Loucy (cell line): ENCODE results near the gene NELFCD.
"Not testable (repeated sequence)": the region's sequence is repeated elsewhere in the genome, so short reads cannot be mapped to it uniquely, and the experiment has no call there.

ENCODE experiments used
- H2AFZ ChIP-seq: fragments of 200-600 bp; sonication (generic); 2 replicates; pipeline ENCODE4 v1.6.0; 2016; ENCODE audit warnings: antibody characterized with exemption, mild to moderate bottlenecking, low read length, moderate library complexity
- H3F3A ChIP-seq: fragments of 200-600 bp; 2 replicates; pipeline ENCODE4 v1.6.0; 2016; ENCODE audit warnings: antibody characterized with exemption, low read depth, mild to moderate bottlenecking
- H3K27me3 ChIP-seq: fragments of 200-600 bp; sonication (generic); 2 replicates; pipeline ENCODE4 v1.6.1; 2014; ENCODE audit warnings: low read length, mild to moderate bottlenecking; ENCODE audit not compliant: insufficient read depth, poor library complexity, severe bottlenecking
- H3K36me3 ChIP-seq: fragments of 200-600 bp; sonication (generic); 2 replicates; pipeline ENCODE4 v1.6.1; 2016; ENCODE audit warnings: low read length; ENCODE audit not compliant: insufficient read depth
- H3K4me1 ChIP-seq: fragments of 200-600 bp; sonication (generic); 2 replicates; pipeline ENCODE4 v1.5.1; 2014; ENCODE audit warnings: low read length, mild to moderate bottlenecking; ENCODE audit not compliant: insufficient read depth, poor library complexity, severe bottlenecking
- H3K4me2 ChIP-seq: fragments of 200-600 bp; sonication (generic); 2 replicates; pipeline ENCODE4 v1.6.0; 2014; ENCODE audit warnings: antibody characterized with exemption, low read length, low read depth, mild to moderate bottlenecking; ENCODE audit not compliant: poor library complexity, severe bottlenecking
- H3K4me3 ChIP-seq: fragments of 200-600 bp; sonication (generic); 2 replicates; pipeline ENCODE4 v1.5.1; 2014; ENCODE audit warnings: low read length, mild to moderate bottlenecking, mixed read lengths; ENCODE audit not compliant: poor library complexity, severe bottlenecking
- H3K79me2 ChIP-seq: fragments of 200-600 bp; sonication (generic); 2 replicates; pipeline ENCODE4 v1.6.1; 2014; ENCODE audit warnings: low read length; ENCODE audit not compliant: insufficient read depth
- H3K9ac ChIP-seq: fragments of 200-600 bp; sonication (generic); 2 replicates; pipeline ENCODE4 v1.6.0; 2014; ENCODE audit warnings: mild to moderate bottlenecking, low read depth, low read length, moderate library complexity; ENCODE audit not compliant: poor library complexity, severe bottlenecking
- H3K9me2 ChIP-seq: fragments of 200-600 bp; sonication (generic); replicated peaks from 2 replicates; pipeline ENCODE4 v1.6.1; 2016; ENCODE audit warnings: low read depth, low read length, mixed read lengths
- H3K9me3 ChIP-seq: fragments of 200-600 bp; sonication (generic); 2 replicates; pipeline ENCODE4 v1.6.1; 2014; ENCODE audit warnings: mild to moderate bottlenecking, antibody characterized with exemption, low read length, low read depth; ENCODE audit not compliant: insufficient read depth
- H4K20me1 ChIP-seq: fragments of 200-600 bp; sonication (generic); 2 replicates; pipeline ENCODE4 v1.6.0; 2014; ENCODE audit warnings: antibody characterized with exemption, low read length, mild to moderate bottlenecking; ENCODE audit not compliant: insufficient read depth, poor library complexity, severe bottlenecking
- EZH2phosphoT487 ChIP-seq: fragments of 200-600 bp; IDR thresholded peaks from 2 replicates; pipeline ENCODE4 v1.6.1; 2018; ENCODE audit warnings: antibody characterized with exemption, mild to moderate bottlenecking, moderate library complexity, borderline replicate concordance
- TF ChIP-seq, protein P1 (sequence below): fragments of 200-600 bp; sonication (generic); conservative IDR thresholded peaks from 2 replicates; pipeline ENCODE4 v1.5.1; 2014; ENCODE audit warnings: mild to moderate bottlenecking, antibody characterized with exemption, low read length

NELFCD gene

DNA sequence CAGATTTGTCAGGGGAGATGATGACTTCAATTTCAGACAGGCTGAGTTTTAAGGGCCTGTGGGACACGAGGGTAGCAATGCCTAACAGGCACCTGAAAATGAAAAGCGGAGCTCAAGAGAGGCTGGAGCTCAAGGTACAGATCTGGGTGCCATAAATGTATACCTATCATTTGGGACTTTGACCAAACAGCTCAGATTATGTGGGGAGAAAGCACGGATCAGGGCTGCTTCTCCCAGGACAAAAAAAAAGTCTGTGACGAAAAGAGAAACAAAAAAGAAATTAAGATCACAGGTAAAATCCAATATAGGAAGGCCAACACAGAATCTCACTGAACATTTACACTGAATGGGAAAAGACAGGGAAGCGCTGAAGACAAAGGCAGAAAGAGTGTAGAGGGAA is 59.6 kb downstream of the NELFCD start:
- Histone ChIP-seq H3F3A (no peaks in the 10 kb centered on the region), H3K9me3 (no peaks in the 10 kb centered on the region), H3K4me3 (peak overlapping the region; percentile 89), H3K79me2 (peaks cover 70% of the 10 kb centered on the region), H3K4me1 (peaks cover 63% of the 10 kb centered on the region), H2AFZ (no peak overlapping the region), H3K27me3 (no peaks in the 10 kb centered on the region), H3K9ac (peak overlapping the region; percentile 83), H3K36me3 (peaks cover 26% of the 10 kb centered on the region; the same call in 1 of the 2 replicates), H3K4me2 (peak overlapping the region; percentile 84), H3K9me2 (no peaks in the 10 kb centered on the region), H4K20me1 (peaks cover 62% of the 10 kb centered on the region)
- TF ChIP-seq, protein P1, sequence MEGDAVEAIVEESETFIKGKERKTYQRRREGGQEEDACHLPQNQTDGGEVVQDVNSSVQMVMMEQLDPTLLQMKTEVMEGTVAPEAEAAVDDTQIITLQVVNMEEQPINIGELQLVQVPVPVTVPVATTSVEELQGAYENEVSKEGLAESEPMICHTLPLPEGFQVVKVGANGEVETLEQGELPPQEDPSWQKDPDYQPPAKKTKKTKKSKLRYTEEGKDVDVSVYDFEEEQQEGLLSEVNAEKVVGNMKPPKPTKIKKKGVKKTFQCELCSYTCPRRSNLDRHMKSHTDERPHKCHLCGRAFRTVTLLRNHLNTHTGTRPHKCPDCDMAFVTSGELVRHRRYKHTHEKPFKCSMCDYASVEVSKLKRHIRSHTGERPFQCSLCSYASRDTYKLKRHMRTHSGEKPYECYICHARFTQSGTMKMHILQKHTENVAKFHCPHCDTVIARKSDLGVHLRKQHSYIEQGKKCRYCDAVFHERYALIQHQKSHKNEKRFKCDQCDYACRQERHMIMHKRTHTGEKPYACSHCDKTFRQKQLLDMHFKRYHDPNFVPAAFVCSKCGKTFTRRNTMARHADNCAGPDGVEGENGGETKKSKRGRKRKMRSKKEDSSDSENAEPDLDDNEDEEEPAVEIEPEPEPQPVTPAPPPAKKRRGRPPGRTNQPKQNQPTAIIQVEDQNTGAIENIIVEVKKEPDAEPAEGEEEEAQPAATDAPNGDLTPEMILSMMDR, result no peak
- TF ChIP-seq EZH2phosphoT487, result no peak

DNA sequence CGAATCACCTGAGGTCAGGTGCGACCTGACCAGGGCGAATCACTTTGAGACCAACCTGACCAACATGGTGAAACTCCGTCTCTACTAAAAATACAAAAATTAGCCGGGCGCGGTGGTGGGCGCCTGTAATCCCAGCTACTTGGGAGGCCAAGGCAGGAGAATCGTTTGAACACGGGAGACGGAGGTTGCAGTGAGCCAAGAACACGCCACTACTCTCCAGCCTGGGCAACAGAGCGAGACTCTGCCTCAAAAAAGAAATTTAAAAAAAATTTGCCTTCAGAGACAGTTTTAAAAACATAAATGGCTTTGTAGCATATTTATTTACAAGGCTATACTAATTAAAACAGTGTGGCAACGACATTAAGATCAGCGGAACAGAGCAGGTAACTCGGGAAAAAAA is 60.4 kb downstream of the NELFCD start:
- H3K79me2 ChIP-seq, result peaks cover 62% of the 10 kb centered on the region
- peaks cover 18% of the 10 kb centered on the region; the same call in 1 of the 2 replicates for H3K36me3 ChIP-seq

DNA sequence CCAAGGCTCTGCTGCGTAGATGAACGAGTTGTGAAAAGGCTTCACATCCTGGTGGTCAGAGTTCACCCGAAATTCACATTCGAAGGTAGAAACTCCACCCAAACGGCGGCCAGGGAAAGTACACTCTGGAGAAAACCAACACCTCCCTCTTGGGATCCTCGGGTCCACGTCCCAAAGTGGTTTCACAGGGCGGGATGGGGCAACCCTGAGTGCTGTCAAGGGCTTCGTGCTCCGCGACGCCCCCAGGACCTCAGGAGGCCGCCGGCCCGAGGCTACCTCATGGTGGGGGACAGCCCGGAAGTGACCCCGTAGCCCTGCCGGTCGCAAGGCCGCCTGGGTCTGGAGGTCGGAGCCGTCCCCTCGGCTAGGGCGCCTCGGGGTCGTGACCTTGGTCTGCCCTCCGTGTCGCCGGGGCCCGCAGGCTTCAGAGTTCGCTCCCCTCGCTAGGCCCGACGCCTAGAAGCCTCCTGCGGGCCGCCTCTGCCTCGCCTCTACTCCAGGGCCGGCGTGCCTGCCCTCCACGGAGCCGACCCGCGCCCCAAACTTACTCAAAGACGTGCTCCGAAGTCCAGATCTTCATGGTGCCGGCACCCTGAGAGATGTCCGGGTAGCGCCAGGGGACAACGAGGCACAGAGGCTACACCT is 61.2 kb downstream of the NELFCD start, which contains the start of gene PRELID3B:
PRELID3B (minus strand) TSS at position 636 of the 645 bp plus-strand sequence; CDS start at position 580, 56 bp downstream.
- peaks cover 48% of the 10 kb centered on the region for H4K20me1 ChIP-seq
- H3K4me2 ChIP-seq, result peak within 1 kb of the TSS; percentile 96
- H3K4me1 ChIP-seq, result peaks cover 56% of the 10 kb centered on the region
- H2AFZ ChIP-seq, result peak within 1 kb of the TSS; percentile 100
- peak within 1 kb of the TSS; percentile 89 for H3K4me3 ChIP-seq
- H3K9me3 ChIP-seq, result no peaks in the 10 kb centered on the region
- H3K9ac ChIP-seq, result peak within 1 kb of the TSS; percentile 83
- TF ChIP-seq EZH2phosphoT487, result no peak
- TF ChIP-seq, protein P1, result 0 out of 2 replicates have a peak, but pooled peaks have one; percentile 12
- no peaks in the 10 kb centered on the region for H3K27me3 ChIP-seq
- no peaks in the 10 kb centered on the region for H3F3A ChIP-seq
- no peaks in the 10 kb centered on the region for H3K9me2 ChIP-seq
- peaks cover 10% of the 10 kb centered on the region; the same call in 1 of the 2 replicates for H3K36me3 ChIP-seq
- peaks cover 54% of the 10 kb centered on the region for H3K79me2 ChIP-seq

More for the DNA sequence above, 60.4 kb downstream of the NELFCD start:
- Histone ChIP-seq H3K9ac (peak overlapping the region; percentile 83), H3K4me3 (peak overlapping the region; percentile 89), H3K4me2 (peak overlapping the region; percentile 84), H4K20me1 (peaks cover 56% of the 10 kb centered on the region), H3K4me1 (peaks cover 63% of the 10 kb centered on the region)
- H2AFZ ChIP-seq, H3K9me2 ChIP-seq, H3K27me3 ChIP-seq, H3K9me3 ChIP-seq, H3F3A ChIP-seq: not testable (repeated sequence)
